ENCODE results near the gene SLC3A2. TPM values are rescaled to one million over a fixed set of nuclear protein-coding genes. Genes with fewer than 3 reads are reported as not detected.
"Not testable (repeated sequence)": the region's sequence is repeated elsewhere in the genome, so short reads cannot be mapped to it uniquely, and the experiment has no call there.

The SLC3A2 gene
- total RNA-seq, 6 donors from 2014 or later, result 120 to 236 (median 179) TPM

DNA sequence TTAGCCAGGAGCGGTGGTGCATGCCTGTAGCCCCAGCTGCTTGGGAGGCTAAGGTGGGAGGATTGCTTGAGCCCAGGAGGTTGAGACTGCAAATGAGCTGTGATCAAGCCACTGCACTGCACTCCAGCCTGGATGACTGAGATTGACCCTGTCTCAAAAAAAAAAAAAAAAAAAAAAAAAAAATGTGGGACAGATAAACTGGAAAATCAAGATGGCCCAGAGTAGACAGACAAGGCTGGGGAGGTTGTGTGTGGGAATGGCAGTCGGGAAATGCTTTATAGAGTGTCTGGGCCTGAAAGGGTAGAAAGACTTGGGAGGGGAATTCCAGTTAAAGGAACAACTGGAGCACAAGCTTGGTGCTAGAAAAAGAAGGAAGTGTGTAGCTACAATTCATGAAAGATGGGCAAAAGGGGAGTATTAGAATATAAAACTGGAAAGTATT lies 23.1 kb upstream of the SLC3A2 start:
- no peak for ATAC-seq (ENCODE audit: low FRiP score in 2 of 2)

DNA sequence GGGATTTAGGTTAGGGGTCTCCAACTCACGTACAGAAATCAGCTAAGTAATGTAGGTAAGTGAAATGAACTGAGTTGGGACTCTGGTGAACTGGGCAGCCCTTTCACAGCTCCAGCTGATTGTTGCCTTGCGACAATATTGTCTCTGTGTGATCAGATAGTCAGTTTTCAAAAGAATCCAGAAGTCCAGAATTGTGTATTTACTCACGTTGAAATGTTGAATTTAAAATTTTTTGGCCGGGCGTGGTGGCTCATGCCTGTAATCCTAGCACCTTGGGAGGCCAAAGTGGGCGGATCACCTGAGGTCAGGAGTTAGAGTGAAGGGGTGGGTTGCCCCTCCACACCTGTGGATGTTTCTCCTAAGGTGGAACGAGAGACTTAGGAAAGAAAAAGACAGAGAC lies 22.5 kb upstream of the SLC3A2 start:
- Histone ChIP-seq H3K27ac (no peak overlapping the region), H3K27me3 (no peaks in the 10 kb centered on the region), H3K4me1 (peaks cover 24 to 42% (median 33%) of the 10 kb centered on the region in 4 donors), H3K4me3 (no peak overlapping the region), H3K9me3 (no peaks in the 10 kb centered on the region), H3K36me3 (peaks cover 4 to 17% (median 8%) of the 10 kb centered on the region in 4 donors)
- TF ChIP-seq EP300 (IDR thresholded peaks at IDR 0.05) (no peak), POLR2AphosphoS5 (IDR thresholded peaks at IDR 0.05) (no peak), POLR2A (IDR thresholded peaks at IDR 0.05) (no peak)
- TF ChIP-seq, protein P1, sequence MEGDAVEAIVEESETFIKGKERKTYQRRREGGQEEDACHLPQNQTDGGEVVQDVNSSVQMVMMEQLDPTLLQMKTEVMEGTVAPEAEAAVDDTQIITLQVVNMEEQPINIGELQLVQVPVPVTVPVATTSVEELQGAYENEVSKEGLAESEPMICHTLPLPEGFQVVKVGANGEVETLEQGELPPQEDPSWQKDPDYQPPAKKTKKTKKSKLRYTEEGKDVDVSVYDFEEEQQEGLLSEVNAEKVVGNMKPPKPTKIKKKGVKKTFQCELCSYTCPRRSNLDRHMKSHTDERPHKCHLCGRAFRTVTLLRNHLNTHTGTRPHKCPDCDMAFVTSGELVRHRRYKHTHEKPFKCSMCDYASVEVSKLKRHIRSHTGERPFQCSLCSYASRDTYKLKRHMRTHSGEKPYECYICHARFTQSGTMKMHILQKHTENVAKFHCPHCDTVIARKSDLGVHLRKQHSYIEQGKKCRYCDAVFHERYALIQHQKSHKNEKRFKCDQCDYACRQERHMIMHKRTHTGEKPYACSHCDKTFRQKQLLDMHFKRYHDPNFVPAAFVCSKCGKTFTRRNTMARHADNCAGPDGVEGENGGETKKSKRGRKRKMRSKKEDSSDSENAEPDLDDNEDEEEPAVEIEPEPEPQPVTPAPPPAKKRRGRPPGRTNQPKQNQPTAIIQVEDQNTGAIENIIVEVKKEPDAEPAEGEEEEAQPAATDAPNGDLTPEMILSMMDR (IDR thresholded peaks at IDR 0.05), result no peak
- WGBS, 2 donors, result 78 to 83% methylated on average over 7 of the region's 7 CpGs
- DNase-seq (no peak), ATAC-seq (ENCODE audit: low FRiP score in 2 of 2) (no peak)

More for the DNA sequence above, 23.1 kb upstream of the SLC3A2 start:
- no peak overlapping the region for H3K27ac ChIP-seq
- H3K27me3 ChIP-seq, result no peaks in the 10 kb centered on the region
- 68 to 73% methylated on average over 2 of the region's 2 CpGs for WGBS, 2 donors
- no peak for DNase-seq
- no peaks in the 10 kb centered on the region for H3K9me3 ChIP-seq
- TF ChIP-seq, protein P1 (IDR thresholded peaks at IDR 0.05), result no peak
- TF ChIP-seq POLR2AphosphoS5 (IDR thresholded peaks at IDR 0.05), result no peak
- no peak overlapping the region for H3K4me3 ChIP-seq
- H3K36me3 ChIP-seq, result peaks cover 10 to 23% (median 15%) of the 10 kb centered on the region in 4 donors
- H3K4me1 ChIP-seq, result peaks cover 29 to 40% (median 33%) of the 10 kb centered on the region in 4 donors

DNA sequence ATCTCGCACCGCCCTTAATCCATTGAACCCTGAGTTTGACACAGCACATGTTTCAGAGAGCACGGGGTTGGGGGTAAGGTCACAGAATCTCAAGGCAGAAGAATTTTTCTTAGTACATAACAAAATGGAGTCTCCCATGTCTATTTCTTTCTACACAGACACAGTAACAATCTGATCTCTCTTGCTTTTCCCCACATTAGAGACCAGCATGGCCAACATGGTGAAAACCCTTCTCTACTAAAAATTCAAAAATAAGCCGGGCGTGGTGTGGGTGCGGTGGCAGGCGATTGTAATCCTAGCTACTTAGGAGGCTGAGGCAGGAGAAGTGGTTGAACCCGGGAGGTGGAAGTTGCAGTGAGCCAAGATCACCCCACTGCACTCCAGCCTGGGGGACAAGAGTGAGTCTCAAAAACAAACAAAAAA lies 21.4 kb upstream of the SLC3A2 start:
- not testable (repeated sequence) for H3K27me3 ChIP-seq; H3K36me3 ChIP-seq; H3K27ac ChIP-seq; ATAC-seq (ENCODE audit: low FRiP score in 2 of 2); DNase-seq; H3K9me3 ChIP-seq; H3K4me3 ChIP-seq
- WGBS, 2 donors, result 75 to 83% methylated on average over 8 of the region's 8 CpGs
- peaks cover 13 to 31% (median 22%) of the 10 kb centered on the region in 4 donors for H3K4me1 ChIP-seq

- Histone ChIP-seq H3K27me3 (no peaks in the 10 kb centered on the region), H3K4me1 (peaks cover 4 to 19% (median 15%) of the 10 kb centered on the region in 4 donors), H3K9me3 (no peaks in the 10 kb centered on the region), H3K27ac (no peak overlapping the region), H3K36me3 (no peaks in the 10 kb centered on the region), H3K4me3 (no peak overlapping the region)
- DNase-seq, result no peak
- WGBS, 2 donors, result 81 to 82% methylated on average over 4 to 5 of the region's 5 CpGs
- ATAC-seq (ENCODE audit: low FRiP score in 2 of 2), result no peak
- TF ChIP-seq, protein P1 (IDR thresholded peaks at IDR 0.05), result no peak
- no peak for TF ChIP-seq POLR2A (IDR thresholded peaks at IDR 0.05)
- TF ChIP-seq EP300 (IDR thresholded peaks at IDR 0.05), result no peak
- no peak for TF ChIP-seq POLR2AphosphoS5 (IDR thresholded peaks at IDR 0.05)
These were observed 19.7 kb upstream of the SLC3A2 start for GRCh38 chr11:62860835-62861563.

DNA sequence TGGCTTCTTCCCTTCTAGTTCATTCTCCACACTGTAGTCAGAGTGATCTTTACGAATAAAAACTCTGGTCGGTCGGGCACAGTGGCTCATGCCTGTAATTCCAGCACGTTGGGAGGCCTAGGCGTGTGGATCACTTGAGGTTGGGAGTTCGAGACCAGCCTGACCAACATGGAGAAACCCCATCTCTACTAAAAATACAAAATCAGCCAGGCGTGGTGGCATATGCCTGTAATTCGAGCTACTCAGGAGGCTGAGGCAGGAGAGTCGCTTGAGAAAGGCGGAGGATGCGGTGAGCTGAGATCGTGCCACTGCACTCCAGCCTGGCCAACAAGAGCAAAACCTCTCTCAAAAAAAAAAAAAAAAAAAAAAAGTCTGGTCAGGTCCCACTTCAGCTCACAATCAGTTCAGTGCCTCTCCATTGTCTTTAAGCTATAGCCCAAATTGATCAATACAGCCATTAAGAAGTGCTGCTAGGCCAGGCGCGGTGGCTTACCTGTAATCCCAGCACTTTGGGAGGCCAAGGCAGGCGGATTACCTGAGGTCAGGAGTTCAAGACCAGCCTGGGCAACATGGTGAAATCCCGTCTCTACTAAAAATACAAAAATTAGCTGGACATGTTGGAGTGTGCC lies 19.0 kb upstream of the SLC3A2 start:
- 91 to 93% methylated on average over 16 of the region's 16 CpGs for WGBS, 2 donors
- H3K27ac ChIP-seq; ATAC-seq (ENCODE audit: low FRiP score in 2 of 2); DNase-seq; H3K9me3 ChIP-seq; H3K36me3 ChIP-seq; H3K4me3 ChIP-seq; H3K27me3 ChIP-seq: not testable (repeated sequence)
- H3K4me1 ChIP-seq, result peaks cover 0 to 13% (median 9%) of the 10 kb centered on the region in 4 donors

All from upper lobe of left lung (tissue), 6 donors.